Nephron (organoid): Measurements from ENCODE around the gene ANAPC5.

Experiments used
- H3K27ac Mint-ChIP-seq, 3 experiments: 2 replicates each; pipeline ENCODE4 v1.8.0; 2020; ENCODE audit warnings: mixed read lengths in 3 of 3, mild to moderate bottlenecking in 2 of 3, moderate library complexity in 1 of 3
- H3K27me3 Mint-ChIP-seq: 2 replicates; pipeline ENCODE4 v1.8.0; 2021; ENCODE audit warnings: low read depth, mild to moderate bottlenecking, moderate library complexity, mixed read lengths
- H3K36me3 Mint-ChIP-seq: 2 replicates; pipeline ENCODE4 v1.8.0; 2020; ENCODE audit warnings: low read depth, mixed read lengths
- H3K4me1 Mint-ChIP-seq: 2 replicates; pipeline ENCODE4 v1.8.0; 2020; ENCODE audit warnings: mixed read lengths
- H3K4me3 Mint-ChIP-seq, 3 experiments: 2 replicates each; pipeline ENCODE4 v1.8.0; 2020; ENCODE audit warnings: mild to moderate bottlenecking in 3 of 3, mixed read lengths in 3 of 3, moderate library complexity in 2 of 3
- H3K9me3 Mint-ChIP-seq: 2 replicates; pipeline ENCODE4 v1.8.0; 2020; ENCODE audit warnings: mixed read lengths
- CTCF ChIP-seq, 3 experiments: fragments of 200-600 bp; sonication (generic); IDR thresholded peaks; one replicate each; pipeline ENCODE4 v1.5.0; 2021; ENCODE audit warnings: antibody characterized with exemption in 3 of 3; ENCODE audit not compliant: unreplicated experiment in 3 of 3

ANAPC5 gene, protein sequence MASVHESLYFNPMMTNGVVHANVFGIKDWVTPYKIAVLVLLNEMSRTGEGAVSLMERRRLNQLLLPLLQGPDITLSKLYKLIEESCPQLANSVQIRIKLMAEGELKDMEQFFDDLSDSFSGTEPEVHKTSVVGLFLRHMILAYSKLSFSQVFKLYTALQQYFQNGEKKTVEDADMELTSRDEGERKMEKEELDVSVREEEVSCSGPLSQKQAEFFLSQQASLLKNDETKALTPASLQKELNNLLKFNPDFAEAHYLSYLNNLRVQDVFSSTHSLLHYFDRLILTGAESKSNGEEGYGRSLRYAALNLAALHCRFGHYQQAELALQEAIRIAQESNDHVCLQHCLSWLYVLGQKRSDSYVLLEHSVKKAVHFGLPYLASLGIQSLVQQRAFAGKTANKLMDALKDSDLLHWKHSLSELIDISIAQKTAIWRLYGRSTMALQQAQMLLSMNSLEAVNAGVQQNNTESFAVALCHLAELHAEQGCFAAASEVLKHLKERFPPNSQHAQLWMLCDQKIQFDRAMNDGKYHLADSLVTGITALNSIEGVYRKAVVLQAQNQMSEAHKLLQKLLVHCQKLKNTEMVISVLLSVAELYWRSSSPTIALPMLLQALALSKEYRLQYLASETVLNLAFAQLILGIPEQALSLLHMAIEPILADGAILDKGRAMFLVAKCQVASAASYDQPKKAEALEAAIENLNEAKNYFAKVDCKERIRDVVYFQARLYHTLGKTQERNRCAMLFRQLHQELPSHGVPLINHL

DNA sequence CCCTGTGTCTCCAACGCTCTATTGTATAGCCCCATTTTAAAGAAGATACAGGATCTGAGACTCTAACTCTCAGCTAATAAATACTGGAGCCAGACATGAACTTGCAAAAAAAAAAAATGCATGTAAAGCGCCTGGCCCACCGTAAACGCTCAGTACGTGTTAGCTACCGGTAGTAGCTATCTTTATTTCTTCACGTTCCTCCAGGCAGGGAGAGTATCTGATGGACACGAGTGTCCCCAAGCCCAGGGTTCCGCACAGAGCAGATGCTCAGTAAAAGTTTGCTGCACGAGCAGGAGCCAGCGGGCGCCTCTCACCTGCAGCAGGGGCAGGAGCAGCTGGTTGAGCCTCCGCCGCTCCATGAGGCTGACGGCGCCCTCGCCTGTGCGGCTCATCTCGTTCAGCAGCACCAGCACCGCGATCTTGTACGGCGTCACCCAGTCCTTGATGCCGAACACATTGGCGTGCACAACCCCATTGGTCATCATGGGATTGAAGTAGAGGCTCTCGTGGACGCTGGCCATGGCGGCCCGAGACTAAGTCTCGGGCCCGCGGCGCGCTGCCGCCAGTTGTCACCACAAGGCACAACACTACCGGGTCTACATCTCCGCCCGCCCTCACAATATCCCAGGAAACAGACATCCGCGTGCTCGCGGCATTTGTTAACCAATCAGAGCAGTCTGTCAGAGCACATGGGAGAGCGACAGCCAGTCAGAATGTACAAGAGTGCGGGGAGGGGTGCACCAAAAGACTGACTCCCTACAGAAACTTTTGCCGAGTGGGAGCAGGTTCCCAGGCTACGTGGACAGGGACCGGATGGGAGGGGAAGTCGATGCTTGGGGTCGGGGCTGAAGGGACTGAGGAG is at the start of gene ANAPC5:
TSS of gene ANAPC5 (minus strand) at position 592 of the 862 bp plus-strand sequence. CDS start at position 521, 71 bp downstream.
- Mint-ChIP-seq H3K4me3 (peak within 1 kb of the TSS; percentile 90 to 95 (median 91)), H3K36me3 (peaks cover 2% of the 10 kb centered on the region), H3K9me3 (no peaks in the 10 kb centered on the region), H3K4me1 (peaks cover 15% of the 10 kb centered on the region), H3K27ac (peak within 1 kb of the TSS; percentile 95 to 99 (median 98)), H3K27me3 (no peaks in the 10 kb centered on the region)
- no peak for TF ChIP-seq CTCF (IDR thresholded peaks at IDR 0.05; ENCODE audit: unreplicated experiment in 3 of 3)

DNA sequence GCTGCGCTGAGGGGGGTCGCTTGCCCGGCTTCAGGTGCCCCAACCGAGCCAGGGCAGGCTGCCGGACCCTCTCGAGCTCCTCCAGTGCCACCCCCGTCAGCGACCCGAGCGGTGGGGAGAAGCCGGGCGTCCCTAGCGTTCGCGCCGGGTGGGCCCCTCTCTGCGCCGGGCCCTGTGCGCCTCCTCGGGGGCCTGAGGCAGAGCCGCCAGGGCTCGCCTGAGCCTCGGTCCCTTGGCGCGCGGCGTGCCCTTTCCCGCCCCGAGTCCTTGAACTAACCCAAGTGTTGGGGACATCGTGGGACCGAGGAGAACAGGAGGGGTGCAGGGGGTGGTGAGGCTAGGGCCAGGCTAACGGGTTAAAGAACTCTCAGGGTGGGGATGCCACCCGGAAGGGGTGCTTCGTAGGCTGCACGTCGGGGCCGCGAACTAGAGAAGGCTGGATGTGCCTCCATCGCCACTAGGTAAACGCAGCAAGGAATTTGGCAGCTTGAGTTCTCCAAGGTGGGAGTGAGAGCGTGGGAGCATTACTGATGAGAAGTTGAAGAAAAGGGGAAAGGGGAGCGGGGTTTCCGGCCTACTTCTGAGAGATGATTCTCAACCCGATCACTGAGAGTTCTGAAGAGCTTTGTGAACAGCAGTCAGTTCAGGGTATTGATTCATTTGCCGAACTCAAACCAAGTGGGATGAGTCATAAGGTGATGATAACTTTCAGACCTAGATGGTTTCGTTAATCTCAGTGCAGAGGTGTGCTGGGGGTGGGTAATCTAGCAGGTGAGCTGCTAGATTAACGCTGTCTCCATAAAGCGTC is 48.3 kb upstream of the ANAPC5 start:
- H3K27me3 Mint-ChIP-seq: no peaks in the 10 kb centered on the region

DNA sequence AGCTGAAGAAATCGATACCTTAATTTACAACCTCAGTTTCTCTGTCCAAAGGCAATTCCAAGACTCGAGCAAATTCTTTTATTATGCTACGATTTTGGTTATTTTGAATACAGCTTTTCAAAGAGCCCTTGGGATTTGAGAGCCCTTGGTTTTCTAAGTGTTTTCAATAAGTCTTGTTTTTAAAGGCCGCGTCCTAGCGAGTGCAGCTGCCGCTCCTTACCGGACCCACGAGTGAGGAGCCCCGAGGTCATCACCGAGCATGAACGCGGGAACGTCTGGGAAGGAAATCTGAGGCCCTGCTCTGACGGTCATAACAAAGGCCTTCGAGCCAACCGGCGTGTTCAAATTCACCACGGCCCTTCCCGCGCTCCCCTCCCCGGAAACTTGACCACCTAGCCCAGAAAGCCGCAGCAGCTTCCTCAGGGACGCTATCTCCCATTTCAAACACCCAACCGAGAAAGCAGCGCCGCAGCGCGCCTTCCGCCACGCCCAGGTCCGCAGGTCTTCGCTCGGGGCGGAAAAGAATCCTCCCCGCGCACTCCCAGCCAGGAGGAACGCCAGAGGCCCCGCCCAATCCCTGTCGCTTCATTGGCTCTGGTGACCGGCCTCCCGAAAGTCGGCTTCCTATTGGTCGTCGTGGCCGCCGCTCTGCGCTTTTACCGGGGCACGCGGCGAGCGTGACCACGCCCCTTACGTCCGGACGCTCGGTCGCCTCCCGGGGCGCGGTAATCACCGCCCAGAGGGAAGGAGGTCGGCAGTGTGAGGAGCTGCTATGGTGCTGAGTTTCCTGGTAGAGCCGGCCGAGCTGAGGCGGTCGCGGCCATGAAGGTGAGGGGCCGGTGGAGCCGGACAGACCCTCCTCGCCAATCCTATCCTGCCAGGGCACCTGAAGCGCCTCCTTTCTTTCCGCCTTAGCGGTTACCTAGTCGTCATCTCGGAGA is 47.5 kb upstream of the ANAPC5 start, which contains the start of gene RNF34:
TSS of gene RNF34 (plus strand) at position 728 of the 941 bp plus-strand sequence. CDS start at position 823, 95 bp downstream.
- TF ChIP-seq CTCF (IDR thresholded peaks at IDR 0.05; ENCODE audit: unreplicated experiment in 3 of 3): no peak
- peak within 1 kb of the TSS; percentile 82 to 99 (median 95) for H3K27ac Mint-ChIP-seq
- H3K27me3 Mint-ChIP-seq: no peaks in the 10 kb centered on the region
- H3K9me3 Mint-ChIP-seq: no peaks in the 10 kb centered on the region
- peaks cover 2% of the 10 kb centered on the region for H3K36me3 Mint-ChIP-seq
- peaks cover 39% of the 10 kb centered on the region for H3K4me1 Mint-ChIP-seq
- peak within 1 kb of the TSS; percentile 90 to 97 (median 92) for H3K4me3 Mint-ChIP-seq

More for the DNA sequence above, 48.3 kb upstream of the ANAPC5 start:
- peaks cover 43% of the 10 kb centered on the region for H3K4me1 Mint-ChIP-seq
- H3K4me3 Mint-ChIP-seq: peak overlapping the region; percentile 90 to 97 (median 92)
- H3K36me3 Mint-ChIP-seq: peaks cover 6% of the 10 kb centered on the region
- H3K27ac Mint-ChIP-seq: peak overlapping the region; percentile 82 to 99 (median 95)
- TF ChIP-seq CTCF (IDR thresholded peaks at IDR 0.05; ENCODE audit: unreplicated experiment in 3 of 3): no peak
- no peaks in the 10 kb centered on the region for H3K9me3 Mint-ChIP-seq

DNA sequence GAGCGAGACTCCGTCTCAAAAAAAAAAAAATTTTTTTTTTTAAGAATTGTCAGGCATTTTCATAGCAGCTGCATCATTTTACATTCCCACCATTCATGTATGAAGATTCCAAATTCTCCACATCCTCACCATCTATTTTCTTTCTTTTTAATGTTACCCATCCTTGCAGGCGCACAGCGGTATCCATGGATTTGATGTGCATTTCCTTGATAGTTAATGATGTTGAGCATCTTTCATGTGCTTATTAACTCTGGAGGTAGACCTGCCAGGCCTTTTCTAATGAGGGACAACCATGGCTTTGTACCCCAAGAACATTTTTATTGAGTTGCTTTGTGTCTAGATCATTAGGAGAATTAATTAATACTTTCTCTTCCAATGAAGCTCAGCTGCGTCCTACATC is 46.1 kb upstream of the ANAPC5 start:
- no peaks in the 10 kb centered on the region for H3K36me3 Mint-ChIP-seq
- TF ChIP-seq CTCF (IDR thresholded peaks at IDR 0.05; ENCODE audit: unreplicated experiment in 3 of 3): no peak
- H3K9me3 Mint-ChIP-seq: no peaks in the 10 kb centered on the region
- H3K4me1 Mint-ChIP-seq: peaks cover 34% of the 10 kb centered on the region
- H3K4me3 Mint-ChIP-seq: peak overlapping the region; percentile 90 to 97 (median 92)
- peak overlapping the region; percentile 53 to 99 (median 82) for H3K27ac Mint-ChIP-seq
- no peaks in the 10 kb centered on the region for H3K27me3 Mint-ChIP-seq
